OCI-LY3 (cell line): ENCODE data around the gene HOXC5.

Source experiments
- H2AFZ ChIP-seq: fragments of 200-600, 300-600 bp; shearing (Covaris generic); 2 replicates; pipeline ENCODE4 v1.6.0; 2014; ENCODE audit warnings: antibody characterized with exemption, low read depth, low read length
- H3K27ac ChIP-seq: fragments of 200-600, 300-600 bp; sonication (generic); 2 replicates; pipeline ENCODE4 v1.5.1; 2014; ENCODE audit warnings: mild to moderate bottlenecking, low read length, moderate library complexity, mixed read lengths
- H3K27me3 ChIP-seq: fragments of 200-600, 300-600 bp; sonication (generic); 2 replicates; pipeline ENCODE4 v1.6.1; 2014; ENCODE audit warnings: low read depth, low read length, mixed read lengths
- H3K36me3 ChIP-seq: fragments of 200-600, 300-600 bp; sonication (generic); replicated peaks from 2 replicates; pipeline ENCODE3; 2014; ENCODE audit warnings: low read depth, low read length, mixed read lengths
- H3K4me1 ChIP-seq: fragments of 300-600, 200-600 bp; sonication (generic); 2 replicates; pipeline ENCODE4 v1.6.1; 2014; ENCODE audit warnings: low read length, mixed read lengths
- H3K4me2 ChIP-seq: fragments of 200-600, 300-600 bp; sonication (generic); 2 replicates; pipeline ENCODE4 v1.6.1; 2014; ENCODE audit warnings: low read length, mixed read lengths
- H3K4me3 ChIP-seq: fragments of 300-600, 200-600 bp; sonication (generic); 2 replicates; pipeline ENCODE4 v1.5.1; 2014; ENCODE audit warnings: antibody characterized with exemption, mild to moderate bottlenecking, low read length, moderate library complexity
- H3K79me2 ChIP-seq: fragments of 300-600, 200-600 bp; shearing (Covaris generic); 2 replicates; pipeline ENCODE4 v1.6.1; 2014; ENCODE audit warnings: mild to moderate bottlenecking, low read length, mixed read lengths
- H3K9ac ChIP-seq: fragments of 300-600, 200-600 bp; shearing (Covaris generic); 2 replicates; pipeline ENCODE4 v1.6.0; 2014; ENCODE audit warnings: mild to moderate bottlenecking, low read length, moderate library complexity
- H3K9me3 ChIP-seq: fragments of 200-600, 300-600 bp; shearing (Covaris generic); 2 replicates; pipeline ENCODE4 v1.6.1; 2014; ENCODE audit warnings: low read length, mixed read lengths; ENCODE audit not compliant: insufficient read depth
- H4K20me1 ChIP-seq: fragments of 200-600, 300-600 bp; sonication (generic); 2 replicates; pipeline ENCODE4 v1.6.1; 2016; ENCODE audit warnings: low read length, mixed read lengths; ENCODE audit not compliant: insufficient read depth
- CTCF ChIP-seq: fragments of 200-600, 300-600 bp; sonication (generic); IDR thresholded peaks from 2 replicates; pipeline ENCODE4 v1.5.1; 2014; ENCODE audit warnings: antibody characterized with exemption, low read length, low read depth
- EZH2phosphoT487 ChIP-seq: fragments of 200-600 bp; shearing (Covaris generic); IDR thresholded peaks from 2 replicates; pipeline ENCODE4 v1.6.1; 2018; ENCODE audit warnings: antibody characterized with exemption, mixed run types, low read depth

Gene HOXC5

GRCh38 chr12:54042970-54043853 lies 10.4 kb downstream of the HOXC5 start:
- H3K27ac ChIP-seq: no peak overlapping the region
- no peaks in the 10 kb centered on the region for H4K20me1 ChIP-seq
- no peaks in the 10 kb centered on the region for H3K9me3 ChIP-seq
- no peak overlapping the region for H3K4me2 ChIP-seq
- peaks cover 23% of the 10 kb centered on the region for H3K4me1 ChIP-seq
- H3K9ac ChIP-seq: no peak overlapping the region; the same call in 1 of the 2 replicates
- TF ChIP-seq CTCF: no peak
- no peak overlapping the region for H2AFZ ChIP-seq
- no peaks in the 10 kb centered on the region for H3K79me2 ChIP-seq
- H3K4me3 ChIP-seq: no peak overlapping the region
- no peaks in the 10 kb centered on the region for H3K27me3 ChIP-seq
- H3K36me3 ChIP-seq: no peaks in the 10 kb centered on the region

GRCh38 chr12:54044425-54045103 lies 11.7 kb downstream of the HOXC5 start:
- H4K20me1 ChIP-seq: no peaks in the 10 kb centered on the region
- H3K27ac ChIP-seq: no peak overlapping the region
- no peak overlapping the region for H3K4me3 ChIP-seq
- peak overlapping the region; percentile 33 for H3K4me2 ChIP-seq
- H3K79me2 ChIP-seq: no peaks in the 10 kb centered on the region
- no peaks in the 10 kb centered on the region for H3K36me3 ChIP-seq
- peaks cover 24% of the 10 kb centered on the region for H3K4me1 ChIP-seq
- no peaks in the 10 kb centered on the region for H3K9me3 ChIP-seq
- H3K9ac ChIP-seq: peak overlapping the region; percentile 3; the same call in 1 of the 2 replicates
- H3K27me3 ChIP-seq: no peaks in the 10 kb centered on the region
- peak overlapping the region; percentile 47; the same call in 1 of the 2 replicates for H2AFZ ChIP-seq
- TF ChIP-seq CTCF (no peak), EZH2phosphoT487 (no peak)

- no peak overlapping the region for H3K4me3 ChIP-seq
- H3K27ac ChIP-seq: no peak overlapping the region
- H3K27me3 ChIP-seq: no peaks in the 10 kb centered on the region
- no peak for TF ChIP-seq EZH2phosphoT487
- no peak overlapping the region for H3K4me2 ChIP-seq
- H3K9me3 ChIP-seq: no peaks in the 10 kb centered on the region
- H4K20me1 ChIP-seq: no peaks in the 10 kb centered on the region
- H3K4me1 ChIP-seq: peaks cover 32% of the 10 kb centered on the region
- H2AFZ ChIP-seq: no peak overlapping the region
- H3K79me2 ChIP-seq: no peaks in the 10 kb centered on the region
- no peaks in the 10 kb centered on the region for H3K36me3 ChIP-seq
- H3K9ac ChIP-seq: no peak overlapping the region
These were observed 12.6 kb downstream of the HOXC5 start for GRCh38 chr12:54045401-54045800.

GRCh38 chr12:54045868-54046521 lies 13.1 kb downstream of the HOXC5 start:
- Histone ChIP-seq H3K4me2 (no peak overlapping the region), H3K9ac (no peak overlapping the region), H3K4me3 (no peak overlapping the region), H3K36me3 (no peaks in the 10 kb centered on the region), H3K27ac (no peak overlapping the region), H3K4me1 (peaks cover 38% of the 10 kb centered on the region), H2AFZ (no peak overlapping the region), H3K79me2 (no peaks in the 10 kb centered on the region), H4K20me1 (no peaks in the 10 kb centered on the region), H3K9me3 (no peaks in the 10 kb centered on the region), H3K27me3 (no peaks in the 10 kb centered on the region)
- no peak for TF ChIP-seq EZH2phosphoT487
- no peak for TF ChIP-seq CTCF
